ENCODE data around the gene MIOX. TPM values are rescaled to one million over a fixed set of nuclear protein-coding genes. Genes with fewer than 3 reads are reported as not detected.

MIOX gene
- total and polyA plus RNA-seq, 2 of the 13 experiments (the other 11 are each of a cell fraction or from before 2014, with no cell fraction given), result 1.5 to 2.9 TPM

- peak; percentile 68; the same call in 1 of the 2 replicates for TF ChIP-seq ZNF552 (CRISPR knock-in tag; IDR thresholded peaks at IDR 0.05; ENCODE audit: borderline replicate concordance)
- TF ChIP-seq ZNF572 (CRISPR knock-in tag; IDR thresholded peaks at IDR 0.05), result no peak
- TF ChIP-seq ZNF652 (CRISPR knock-in tag; IDR thresholded peaks at IDR 0.05; ENCODE audit: borderline replicate concordance, low read depth), result no peak
- TF ChIP-seq ADNP (CRISPR knock-in tag; IDR thresholded peaks at IDR 0.05), result no peak
- TF ChIP-seq SAP130 (CRISPR knock-in tag; IDR thresholded peaks at IDR 0.05; ENCODE audit: low read depth), result peak; percentile 71
- TF ChIP-seq ZFP36L2 (CRISPR knock-in tag; IDR thresholded peaks at IDR 0.05), result no peak
- TF ChIP-seq JUN (CRISPR knock-in tag; IDR thresholded peaks at IDR 0.05), result peak; percentile 11; the same call in 1 of the 2 replicates
- TF ChIP-seq PHF21A (CRISPR knock-in tag; IDR thresholded peaks at IDR 0.05), result no peak; the same call in 1 of the 2 replicates
- 0 out of 2 replicates have a peak, but pooled peaks have one; percentile 27 for TF ChIP-seq TRIM24 (CRISPR knock-in tag; IDR thresholded peaks at IDR 0.05)
- no peak for TF ChIP-seq ZFP62 (CRISPR knock-in tag; IDR thresholded peaks at IDR 0.05)
- TF ChIP-seq CCDC6 (CRISPR knock-in tag; IDR thresholded peaks at IDR 0.05), result 0 out of 2 replicates have a peak, but pooled peaks have one; percentile 47
- no peak for TF ChIP-seq RARG (CRISPR knock-in tag; IDR thresholded peaks at IDR 0.05; ENCODE audit: low read depth)
- TF ChIP-seq ZNF34 (CRISPR knock-in tag; IDR thresholded peaks at IDR 0.05; ENCODE audit: borderline replicate concordance), result no peak
- peak; percentile 20; the same call in 1 of the 2 replicates for TF ChIP-seq ZBTB46 (CRISPR knock-in tag; IDR thresholded peaks at IDR 0.05; ENCODE audit: borderline replicate concordance)
- no peak for TF ChIP-seq ZNF720 (CRISPR knock-in tag; IDR thresholded peaks at IDR 0.05)
- TF ChIP-seq KDM5B (CRISPR knock-in tag; IDR thresholded peaks at IDR 0.05; ENCODE audit: borderline replicate concordance), result no peak; the same call in none of the 2 replicates
- TF ChIP-seq HNF4A (CRISPR knock-in tag; IDR thresholded peaks at IDR 0.05), result peak; percentile 12; the same call in 1 of the 2 replicates
- peak; percentile 71; the same call in 1 of the 2 replicates for TF ChIP-seq KDM4B (CRISPR knock-in tag; IDR thresholded peaks at IDR 0.05)
- no peak for TF ChIP-seq CREM (IDR thresholded peaks at IDR 0.05)
- no peak for TF ChIP-seq CREM (CRISPR knock-in tag; IDR thresholded peaks at IDR 0.05)
- TF ChIP-seq ZNF121 (CRISPR knock-in tag; IDR thresholded peaks at IDR 0.05), result peak; percentile 94
- TF ChIP-seq NFKBIZ (CRISPR knock-in tag; IDR thresholded peaks at IDR 0.05), result 0 out of 2 replicates have a peak, but pooled peaks have one; percentile 14
- no peak for TF ChIP-seq NFRKB (IDR thresholded peaks at IDR 0.05)
- peak; percentile 15; the same call in 1 of the 2 replicates for TF ChIP-seq ZNF329 (CRISPR knock-in tag; IDR thresholded peaks at IDR 0.05; ENCODE audit: low read depth)
- no peak for TF ChIP-seq ZNF512 (CRISPR knock-in tag; IDR thresholded peaks at IDR 0.05)
- TF ChIP-seq ZNF577 (CRISPR knock-in tag; IDR thresholded peaks at IDR 0.05; ENCODE audit: borderline replicate concordance, low read depth), result no peak
- no peak for TF ChIP-seq ZNF343 (CRISPR knock-in tag; IDR thresholded peaks at IDR 0.05)
- 0 out of 2 replicates have a peak, but pooled peaks have one; percentile 26 for TF ChIP-seq ZSCAN30 (CRISPR knock-in tag; IDR thresholded peaks at IDR 0.05)
- no peak for TF ChIP-seq NFE2 (CRISPR knock-in tag; IDR thresholded peaks at IDR 0.05)
- TF ChIP-seq ZNF746 (CRISPR knock-in tag; IDR thresholded peaks at IDR 0.05), result peak; percentile 77
- TF ChIP-seq STAT5B (CRISPR knock-in tag; IDR thresholded peaks at IDR 0.05), result no peak
- no peak for TF ChIP-seq HMGA1 (CRISPR knock-in tag; conservative IDR thresholded peaks at IDR 0.05)
Observed at GRCh38 chr22:50529897-50530579, 43.4 kb downstream of the MIOX start, which contains the start of gene TYMP (continued).
